ENCODE measurements around the gene TLE5. TPM values are rescaled to one million over a fixed set of nuclear protein-coding genes. Genes with fewer than 3 reads are reported as not detected.
A peak's percentile ranks its signal among the peaks of the same experiment; 100 is the strongest.
"Not testable (repeated sequence)": the region's sequence is repeated elsewhere in the genome, so short reads cannot be mapped to it uniquely, and the experiment has no call there.

Gene TLE5
- total and polyA plus RNA-seq, 8 donors, result 335 to 954 (median 788) TPM

- DNase-seq (peak in 1 of 4 donors; percentile 73), ATAC-seq (no peak)
- no peak for TF ChIP-seq CTCF (IDR thresholded peaks at IDR 0.05)
- no peaks in the 10 kb centered on the region for H3K9me3 ChIP-seq
- peaks cover 0 to 48% of the 10 kb centered on the region in 2 donors for H3K27me3 ChIP-seq
- peak overlapping the region; percentile 70 to 96 for H3K4me3 ChIP-seq
- H3K36me3 ChIP-seq, result no peaks in the 10 kb centered on the region
- intact Hi-C loops (cut with DNase I), result no loop called here
- peak overlapping the region; percentile 67 to 78 for H3K27ac ChIP-seq
- peaks cover 38 to 59% of the 10 kb centered on the region in 2 donors for H3K4me1 ChIP-seq
Measured at GRCh38 chr19:3096267-3096901, 34.1 kb upstream of the TLE5 start.

- Histone ChIP-seq H3K4me1 (peaks cover 38 to 59% of the 10 kb centered on the region in 2 donors), H3K4me3 (peak overlapping the region; percentile 70 to 96), H3K27ac (peak overlapping the region; percentile 33 to 78), H3K9me3 (no peaks in the 10 kb centered on the region), H3K36me3 (no peaks in the 10 kb centered on the region), H3K27me3 (peaks cover 0 to 48% of the 10 kb centered on the region in 2 donors)
- peak; percentile 5 for ATAC-seq
- TF ChIP-seq CTCF (IDR thresholded peaks at IDR 0.05), result no peak
- peak in 2 of 4 donors; percentile 43 to 76 for DNase-seq
- intact Hi-C loops (cut with DNase I), result no loop called here
Measured at GRCh38 chr19:3095441-3096191, 33.3 kb upstream of the TLE5 start.

GRCh38 chr19:3094601-3095440 is 32.5 kb upstream of the TLE5 start:
- Histone ChIP-seq H3K27me3 (peaks cover 0 to 48% of the 10 kb centered on the region in 2 donors), H3K27ac (peak overlapping the region; percentile 33 to 50), H3K4me3 (peak overlapping the region; percentile 70 to 96), H3K9me3 (no peaks in the 10 kb centered on the region), H3K36me3 (no peaks in the 10 kb centered on the region), H3K4me1 (peaks cover 38 to 53% of the 10 kb centered on the region in 2 donors)
- intact Hi-C loops (cut with DNase I), result no loop called here
- ATAC-seq (no peak), DNase-seq (peak in 1 of 4 donors; percentile 83)
- TF ChIP-seq CTCF (IDR thresholded peaks at IDR 0.05), result no peak

- intact Hi-C loops (cut with DNase I); DNase-seq; H3K4me3 ChIP-seq; ATAC-seq; H3K4me1 ChIP-seq; H3K36me3 ChIP-seq; H3K9me3 ChIP-seq; H3K27ac ChIP-seq: not testable (repeated sequence)
- peaks cover 0 to 12% of the 10 kb centered on the region in 2 donors for H3K27me3 ChIP-seq
Measured at GRCh38 chr19:3089299-3089855, 27.1 kb upstream of the TLE5 start.

- ATAC-seq (no peak), DNase-seq (no peak)
- H3K27ac ChIP-seq, result no peak overlapping the region
- H3K9me3 ChIP-seq, result no peaks in the 10 kb centered on the region
- intact Hi-C loops (cut with DNase I), result no loop called here
- TF ChIP-seq CTCF (IDR thresholded peaks at IDR 0.05), result no peak
- no peak overlapping the region for H3K4me3 ChIP-seq
- H3K4me1 ChIP-seq, result no peaks in the 10 kb centered on the region
- no peaks in the 10 kb centered on the region for H3K36me3 ChIP-seq
- H3K27me3 ChIP-seq, result no peaks in the 10 kb centered on the region
Measured at GRCh38 chr19:3087769-3088168, 25.5 kb upstream of the TLE5 start.
